Activated T-helper 1 cell treated with anti-CD3 and anti-CD28 coated beads, Interleukin-12 subunit alpha, Interleukin-12 subunit beta, Interleukin-2, Interleukin-4 antibody, amounts not matched to agents 30 ng/mL and 10 ng/mL and 1 ng/mL, durations not matched to agents 14 hours and 24 hours and 36 hours (primary cell): ENCODE data around the gene CD38. TPM values are rescaled to one million over a fixed set of nuclear protein-coding genes. Genes with fewer than 3 reads are reported as not detected.

Experiments
- DNase-seq: peaks from one replicate; pipeline ENCODE4 v3.0.0; 2021; ENCODE audit warnings: low spot score
- H3K27ac Mint-ChIP-seq: one replicate; pipeline ENCODE4 v1.8.0; 2021; ENCODE audit warnings: mild to moderate bottlenecking, mixed read lengths
- H3K27me3 Mint-ChIP-seq: one replicate; pipeline ENCODE4 v1.8.0; 2022; ENCODE audit warnings: mild to moderate bottlenecking, moderate library complexity, mixed read lengths; ENCODE audit not compliant: insufficient read depth
- H3K36me3 Mint-ChIP-seq: one replicate; pipeline ENCODE4 v1.8.0; 2021; ENCODE audit warnings: low read depth, mixed read lengths
- H3K4me1 Mint-ChIP-seq: one replicate; pipeline ENCODE4 v1.8.0; 2021; ENCODE audit warnings: low read depth, mixed read lengths
- H3K4me3 Mint-ChIP-seq: one replicate; pipeline ENCODE4 v1.8.0; 2021; ENCODE audit warnings: mild to moderate bottlenecking, moderate library complexity, mixed read lengths
- H3K9me3 Mint-ChIP-seq: one replicate; pipeline ENCODE4 v1.8.0; 2021; ENCODE audit warnings: mixed read lengths
- intact Hi-C: fragments of 100-400 bp; cut with micrococcal nuclease; formaldehyde crosslinking; loops from one replicate; pipeline ENCODE4 v1.15.1; 2024
- total RNA-seq: library from RNA; stranded (reverse); gene quantifications from 2 replicates; pipeline ENCODE4 v1.2.3, GENCODE V29; 2022

CD38 gene
- total RNA-seq, 1 donor from 2014 or later = 152 TPM

DNA sequence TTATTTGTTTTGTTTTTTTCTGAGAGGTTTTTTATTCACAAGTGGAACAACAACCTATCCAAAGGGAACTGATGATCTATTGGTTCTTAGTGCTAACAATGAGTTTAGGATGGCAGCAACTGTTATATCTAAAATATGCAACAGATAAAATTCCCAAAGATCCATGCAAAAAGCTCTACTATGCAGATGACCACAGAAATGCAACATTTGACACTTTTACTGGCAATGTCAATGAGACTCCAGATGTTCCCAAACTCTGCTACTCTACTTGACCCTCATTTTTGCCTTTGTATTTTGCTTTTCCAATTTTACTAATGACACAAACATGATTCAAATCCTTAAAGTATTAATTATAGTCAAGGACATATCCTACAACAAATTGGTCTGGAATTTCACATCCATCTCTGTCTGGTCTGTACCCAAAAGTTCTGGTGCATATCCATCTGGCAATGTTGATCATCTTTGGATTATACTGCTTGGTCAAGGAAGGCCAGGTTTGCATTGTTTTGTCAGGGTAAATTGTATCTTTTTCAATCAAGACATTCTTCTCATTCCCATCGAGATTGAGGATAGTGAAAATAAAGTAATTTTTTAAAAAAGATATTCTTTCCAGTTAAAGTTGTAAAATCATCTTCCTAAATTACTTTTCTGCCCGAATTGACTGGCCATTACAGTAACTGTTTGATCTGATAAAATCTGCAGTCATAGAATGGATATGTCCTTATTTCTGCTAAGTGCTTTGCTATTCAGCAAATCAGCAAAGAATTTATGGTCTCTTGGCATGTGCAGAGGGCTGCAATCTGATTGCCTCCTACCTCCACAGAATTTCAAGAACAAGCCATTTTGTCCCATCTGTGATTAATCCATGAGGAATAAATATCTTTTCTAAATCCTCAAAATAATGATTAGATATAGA, 86.8 kb downstream of the CD38 start:
- H3K36me3 Mint-ChIP-seq = no peaks in the 10 kb centered on the region
- no peaks in the 10 kb centered on the region for H3K4me1 Mint-ChIP-seq
- H3K27ac Mint-ChIP-seq = no peak overlapping the region
- no peaks in the 10 kb centered on the region for H3K9me3 Mint-ChIP-seq
- peaks cover 8% of the 10 kb centered on the region for H3K27me3 Mint-ChIP-seq
- intact Hi-C loops = no loop called here
- no peak for DNase-seq
- no peak overlapping the region for H3K4me3 Mint-ChIP-seq

DNA sequence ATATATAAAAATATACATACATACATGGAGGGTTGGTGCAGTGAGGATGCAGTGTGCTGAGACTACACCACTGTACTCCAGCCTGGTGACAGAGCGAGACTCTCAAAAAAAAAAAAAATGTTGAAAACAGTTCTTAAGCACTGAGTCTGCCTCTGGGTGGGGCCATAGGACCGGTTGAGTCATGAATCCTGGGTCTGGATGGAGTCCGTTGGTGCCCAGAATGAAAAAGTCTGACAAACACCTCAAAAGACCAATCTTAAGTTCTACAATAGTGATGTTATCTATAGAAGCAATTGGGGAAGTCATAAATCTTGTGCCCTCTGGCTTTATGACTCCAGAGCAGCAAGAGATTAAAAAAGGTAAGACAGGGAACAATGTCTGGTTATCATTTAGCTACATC, 90.0 kb downstream of the CD38 start:
- intact Hi-C loops = no loop called here
- Mint-ChIP-seq H3K27me3 (peaks cover 5% of the 10 kb centered on the region), H3K4me3 (no peak overlapping the region), H3K4me1 (no peaks in the 10 kb centered on the region), H3K27ac (no peak overlapping the region), H3K9me3 (no peaks in the 10 kb centered on the region), H3K36me3 (no peaks in the 10 kb centered on the region)
- DNase-seq = no peak

DNA sequence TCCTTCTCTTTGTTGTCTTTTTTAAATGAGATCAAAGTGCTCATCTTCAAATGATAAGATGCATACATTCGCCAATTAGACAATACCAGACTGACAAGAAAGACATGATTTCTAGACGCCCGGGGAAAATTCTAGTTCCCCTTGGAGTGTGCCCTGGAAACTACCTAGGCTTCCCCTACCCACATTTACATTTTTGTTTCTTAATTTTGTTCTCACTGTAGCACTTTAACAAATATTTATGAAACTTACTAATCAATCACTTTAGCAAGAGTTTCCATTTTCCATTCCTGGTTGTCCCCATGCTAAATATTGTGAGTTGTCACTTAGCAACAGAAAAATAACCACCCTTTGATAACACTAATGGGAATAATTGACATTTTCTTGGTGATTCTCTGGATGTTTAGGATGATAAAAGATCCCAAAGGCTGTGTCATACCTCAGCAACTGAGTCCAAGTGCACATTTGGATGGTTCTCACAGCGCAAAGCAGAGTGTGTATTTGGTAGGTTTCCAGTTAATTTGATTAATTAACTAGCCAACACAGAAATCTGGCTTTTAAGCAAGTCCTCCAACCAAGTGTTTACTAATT, 90.8 kb downstream of the CD38 start:
- no peak overlapping the region for H3K4me3 Mint-ChIP-seq
- peaks cover 5% of the 10 kb centered on the region for H3K27me3 Mint-ChIP-seq
- no peaks in the 10 kb centered on the region for H3K36me3 Mint-ChIP-seq
- H3K9me3 Mint-ChIP-seq = no peaks in the 10 kb centered on the region
- H3K4me1 Mint-ChIP-seq = no peaks in the 10 kb centered on the region
- intact Hi-C loops = no loop called here
- H3K27ac Mint-ChIP-seq = no peak overlapping the region
- no peak for DNase-seq

DNA sequence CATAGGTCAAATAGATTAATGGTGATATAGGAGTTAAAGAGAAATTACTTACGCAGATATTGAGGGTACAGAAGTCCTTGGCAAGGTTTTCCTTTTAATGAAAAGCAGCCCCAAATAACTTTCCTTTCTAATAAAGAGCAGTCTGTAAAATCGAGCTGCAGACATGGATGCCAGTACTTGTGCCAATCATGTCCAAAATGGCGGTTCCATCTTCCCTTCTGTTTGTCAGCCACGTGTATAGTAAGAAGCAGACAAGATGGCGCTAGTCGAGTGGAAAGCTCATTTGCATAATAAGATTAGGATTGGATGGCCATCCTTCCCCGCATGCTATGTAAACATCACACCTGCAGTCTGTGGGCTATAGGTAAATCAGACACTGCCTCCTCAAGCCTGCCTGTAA, 92.0 kb downstream of the CD38 start:
- Mint-ChIP-seq H3K9me3 (no peaks in the 10 kb centered on the region), H3K27me3 (peaks cover 5% of the 10 kb centered on the region), H3K27ac (no peak overlapping the region), H3K36me3 (no peaks in the 10 kb centered on the region), H3K4me3 (no peak overlapping the region), H3K4me1 (no peaks in the 10 kb centered on the region)
- no peak for DNase-seq
- intact Hi-C loops = loop anchor here (2.0 kb wide), 1 partner anchor 73 kb away; no protein-coding TSS in a partner anchor

DNA sequence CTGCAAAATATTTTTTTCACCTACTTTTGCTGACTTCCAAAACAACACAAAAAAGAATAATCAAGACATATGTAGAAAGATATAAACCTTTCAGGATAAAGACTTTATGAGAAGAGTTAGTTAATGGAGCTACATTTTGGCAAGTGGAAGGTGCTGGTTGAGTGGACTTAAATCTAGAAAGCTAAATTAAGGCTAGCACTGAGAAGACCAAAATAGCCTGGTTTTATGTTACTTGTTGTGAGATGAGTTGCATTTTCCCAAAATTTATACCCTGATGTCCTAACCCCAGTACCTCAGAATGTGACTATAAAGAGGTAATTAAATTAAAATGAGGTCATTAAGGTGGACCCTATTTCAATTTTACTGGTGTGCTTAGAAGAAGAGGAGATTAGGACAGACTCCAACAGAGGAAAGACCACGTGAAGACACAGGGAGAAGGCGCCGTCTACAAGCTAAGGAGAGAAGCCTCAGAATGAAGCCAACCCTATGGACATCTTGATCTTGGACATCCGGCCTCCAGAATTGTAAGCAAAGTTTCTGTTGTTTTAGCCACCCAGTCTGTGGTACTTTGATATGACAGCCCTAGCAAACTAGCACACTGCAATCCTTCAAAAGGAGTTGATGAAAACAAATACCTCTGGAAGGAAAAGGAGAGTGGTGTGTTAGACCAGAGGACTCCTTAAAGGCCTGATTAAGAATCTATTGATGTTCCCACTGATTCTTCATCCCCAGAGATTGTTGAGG, 93.0 kb downstream of the CD38 start:
- Mint-ChIP-seq H3K36me3 (no peaks in the 10 kb centered on the region), H3K27me3 (peaks cover 4% of the 10 kb centered on the region), H3K9me3 (no peaks in the 10 kb centered on the region), H3K27ac (no peak overlapping the region), H3K4me3 (no peak overlapping the region), H3K4me1 (no peaks in the 10 kb centered on the region)
- no peak for DNase-seq
- intact Hi-C loops = loop anchor here (2.0 kb wide), 1 partner anchor 74 kb away; no protein-coding TSS in a partner anchor

DNA sequence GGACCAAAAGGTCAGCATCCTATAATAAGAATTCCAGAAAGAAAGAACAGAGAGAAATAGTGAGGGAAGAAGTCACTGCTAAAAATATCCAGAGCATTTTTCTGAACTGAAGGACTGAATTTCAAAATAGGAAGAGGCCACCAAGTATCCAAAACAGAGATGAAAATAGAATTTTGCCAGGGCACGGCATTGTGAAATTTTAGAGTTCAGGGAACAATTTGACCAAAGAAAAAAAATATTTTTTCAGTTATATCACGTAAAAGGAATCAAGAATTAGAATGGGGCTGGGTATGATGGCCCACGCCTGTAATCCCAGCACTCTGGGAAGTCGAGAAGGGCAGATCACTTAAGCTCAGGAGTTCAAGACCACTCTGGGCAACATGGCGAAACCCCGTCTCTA, 95.0 kb downstream of the CD38 start:
- H3K27me3 Mint-ChIP-seq = peaks cover 7% of the 10 kb centered on the region
- no peaks in the 10 kb centered on the region for H3K4me1 Mint-ChIP-seq
- no peak for DNase-seq
- no peaks in the 10 kb centered on the region for H3K36me3 Mint-ChIP-seq
- no peak overlapping the region for H3K27ac Mint-ChIP-seq
- intact Hi-C loops = no loop called here
- H3K9me3 Mint-ChIP-seq = peaks cover 15% of the 10 kb centered on the region
- H3K4me3 Mint-ChIP-seq = no peak overlapping the region

DNA sequence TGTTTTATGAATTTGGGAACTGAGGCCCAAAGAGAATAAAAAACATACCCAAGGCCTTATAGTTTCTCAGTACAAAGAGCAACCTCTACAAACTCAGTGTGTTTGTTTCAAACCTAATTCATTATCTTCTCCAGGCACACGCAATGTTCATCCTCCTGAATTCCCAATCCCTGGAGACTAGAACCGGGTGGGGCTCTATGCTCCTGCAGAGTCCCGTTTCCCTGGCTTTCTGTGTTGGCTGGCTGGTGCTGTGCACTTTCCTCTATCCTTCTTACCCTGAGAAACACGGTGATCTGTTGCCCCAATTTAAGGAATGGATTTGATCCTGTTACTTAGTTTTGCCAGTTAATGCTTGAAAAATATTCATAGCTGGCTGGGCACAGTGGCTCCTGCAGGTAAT, 96.5 kb downstream of the CD38 start:
- Mint-ChIP-seq H3K27me3 (peaks cover 7% of the 10 kb centered on the region), H3K9me3 (peaks cover 20% of the 10 kb centered on the region), H3K4me3 (no peak overlapping the region), H3K36me3 (no peaks in the 10 kb centered on the region), H3K4me1 (no peaks in the 10 kb centered on the region), H3K27ac (no peak overlapping the region)
- DNase-seq = no peak
- intact Hi-C loops = no loop called here

DNA sequence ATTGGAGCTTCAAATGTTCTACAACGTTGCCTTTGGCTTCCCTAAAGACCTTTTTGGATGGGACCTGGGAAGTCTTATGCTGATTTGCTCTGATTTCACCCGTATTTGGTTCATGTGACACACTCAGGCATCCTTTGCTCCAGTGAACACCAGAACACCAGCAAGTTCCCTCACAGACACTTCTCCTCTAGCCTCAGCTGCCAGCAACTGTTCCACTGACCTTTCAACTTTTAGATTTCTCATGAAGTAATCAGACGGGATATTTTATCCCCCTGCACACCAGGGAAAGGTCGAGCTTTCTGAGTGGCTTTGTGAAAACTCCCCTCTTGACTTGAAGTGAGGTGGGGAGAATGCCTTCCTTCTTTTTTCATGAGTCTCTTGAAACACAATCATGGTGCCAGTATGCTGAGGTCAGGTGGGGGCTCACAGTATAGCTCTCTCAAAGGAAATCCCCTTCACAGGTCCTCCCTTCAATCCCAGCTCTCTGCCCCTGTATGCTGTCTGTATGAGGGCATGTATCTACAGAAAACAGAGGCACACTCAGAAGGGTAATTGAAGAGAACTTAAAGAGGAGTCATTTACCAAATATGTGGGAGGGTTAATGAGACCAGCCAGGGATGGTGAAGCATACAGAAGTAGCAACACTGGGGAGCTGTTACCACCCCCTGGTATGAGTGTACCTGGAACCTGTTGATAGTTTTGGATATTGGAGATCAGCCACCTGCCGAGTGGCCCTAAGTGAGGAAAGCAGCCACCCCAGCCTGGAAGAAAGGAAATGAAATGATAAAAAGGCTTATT, 97.7 kb downstream of the CD38 start:
- DNase-seq = no peak
- Mint-ChIP-seq H3K27me3 (peaks cover 7% of the 10 kb centered on the region), H3K4me1 (no peaks in the 10 kb centered on the region), H3K9me3 (peaks cover 20% of the 10 kb centered on the region), H3K36me3 (no peaks in the 10 kb centered on the region), H3K27ac (no peak overlapping the region), H3K4me3 (no peak overlapping the region)
- intact Hi-C loops = no loop called here

DNA sequence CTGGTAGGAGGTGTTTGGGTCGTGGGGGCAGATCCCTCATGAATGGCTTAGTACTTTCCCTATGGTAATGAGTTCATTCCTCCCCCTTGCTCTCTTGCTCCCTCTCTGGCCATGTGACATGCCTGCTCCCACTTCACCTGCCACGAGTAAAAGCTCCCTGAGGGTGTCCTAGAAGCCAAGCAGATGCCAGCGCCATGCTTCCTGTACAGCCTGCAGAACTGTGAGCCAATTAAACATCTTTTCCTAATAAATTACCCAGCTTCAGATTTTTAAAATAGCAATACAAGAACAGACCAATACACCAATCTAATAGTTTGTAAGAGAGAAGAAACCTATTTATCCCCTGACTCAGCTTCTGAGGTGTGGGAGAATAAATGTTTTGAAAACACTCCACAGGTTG, 99.9 kb downstream of the CD38 start:
- Mint-ChIP-seq H3K9me3 (peaks cover 20% of the 10 kb centered on the region), H3K4me3 (no peak overlapping the region), H3K36me3 (no peaks in the 10 kb centered on the region), H3K27ac (no peak overlapping the region), H3K4me1 (no peaks in the 10 kb centered on the region), H3K27me3 (peaks cover 12% of the 10 kb centered on the region)
- intact Hi-C loops = no loop called here
- DNase-seq = no peak

DNA sequence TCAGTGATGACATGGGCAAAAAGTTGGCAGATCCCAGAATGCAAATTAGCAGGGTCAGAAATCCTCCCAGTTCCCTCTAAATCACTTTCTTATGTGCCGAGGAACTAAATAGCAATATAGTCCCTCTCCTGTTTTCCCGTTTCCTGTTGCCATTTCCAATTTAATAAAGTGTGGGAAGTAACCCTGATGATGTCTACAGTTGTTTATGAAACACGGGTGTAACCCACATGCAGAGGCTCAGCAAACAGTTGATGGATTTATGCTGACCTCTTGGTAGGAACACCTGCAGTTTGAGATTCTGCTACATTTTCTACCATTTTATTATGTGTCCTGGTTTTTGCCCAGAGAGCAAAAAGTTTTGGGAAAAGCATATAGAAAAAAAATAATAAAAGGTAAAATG, 103.7 kb downstream of the CD38 start:
- H3K27ac Mint-ChIP-seq = no peak overlapping the region
- intact Hi-C loops = loop anchor here (1.0 to 10.0 kb wide), 5 partner anchors 74 to 383 kb away; no protein-coding TSS in a partner anchor
- peaks cover 10% of the 10 kb centered on the region for H3K27me3 Mint-ChIP-seq
- no peak for DNase-seq
- H3K4me3 Mint-ChIP-seq = no peak overlapping the region
- H3K9me3 Mint-ChIP-seq = peaks cover 14% of the 10 kb centered on the region
- H3K36me3 Mint-ChIP-seq = no peaks in the 10 kb centered on the region
- no peaks in the 10 kb centered on the region for H3K4me1 Mint-ChIP-seq

DNA sequence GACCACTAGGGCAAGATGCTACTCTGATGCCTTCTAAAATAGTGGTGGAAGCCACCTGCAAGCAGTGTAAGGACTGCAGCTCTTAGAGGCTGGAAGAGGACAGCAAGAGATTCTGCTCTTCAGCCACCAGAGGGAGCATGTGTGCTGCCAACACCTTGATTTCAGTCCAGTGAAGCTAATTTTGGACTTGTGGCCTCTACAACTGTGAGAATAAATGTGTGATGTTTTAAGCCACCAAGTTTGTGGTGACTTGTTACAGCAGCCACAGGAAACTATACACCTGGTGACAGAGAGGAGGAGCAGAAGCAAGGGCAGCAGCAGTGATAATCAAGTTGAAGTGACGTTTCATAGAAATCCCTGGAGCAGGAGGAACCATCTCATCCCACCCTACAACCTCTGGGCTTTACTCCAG, 104.6 kb downstream of the CD38 start:
- H3K27ac Mint-ChIP-seq = no peak overlapping the region
- H3K4me3 Mint-ChIP-seq = no peak overlapping the region
- peak; percentile 11 for DNase-seq
- no peaks in the 10 kb centered on the region for H3K4me1 Mint-ChIP-seq
- no peaks in the 10 kb centered on the region for H3K36me3 Mint-ChIP-seq
- peaks cover 8% of the 10 kb centered on the region for H3K9me3 Mint-ChIP-seq
- intact Hi-C loops = loop anchor here (1.0 to 10.0 kb wide), 5 partner anchors 74 to 382 kb away; no protein-coding TSS in a partner anchor
- H3K27me3 Mint-ChIP-seq = peaks cover 8% of the 10 kb centered on the region

DNA sequence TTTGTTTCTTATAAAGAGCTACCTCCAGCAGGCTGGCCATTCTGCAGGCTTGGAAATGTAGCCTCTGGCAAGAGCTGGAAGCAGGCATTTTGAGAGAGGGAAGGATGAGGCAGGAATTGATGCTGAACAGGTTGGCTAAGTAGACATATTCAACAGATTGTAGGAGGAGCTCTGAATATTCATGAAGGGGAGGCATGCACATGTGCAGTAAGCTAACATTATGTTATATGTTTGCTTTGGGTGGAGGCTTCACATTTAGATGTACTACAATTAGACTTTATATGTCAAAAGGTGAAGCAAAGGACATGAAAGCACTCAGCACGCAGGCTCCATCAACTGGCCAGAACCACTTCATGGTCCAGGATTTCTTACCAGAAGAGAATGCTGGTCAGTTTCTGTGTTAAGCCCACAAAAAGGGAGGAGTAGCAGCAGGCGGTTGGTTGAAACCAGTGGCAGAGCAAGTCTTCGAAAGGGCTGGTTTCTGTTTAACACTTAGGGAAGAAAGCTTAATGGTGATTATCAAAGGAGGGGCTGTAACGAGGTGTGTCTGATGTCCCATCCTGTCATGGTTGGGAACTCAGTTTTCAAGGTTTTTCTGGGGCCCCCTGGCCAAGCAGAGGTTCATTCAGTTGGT, 105.6 kb downstream of the CD38 start:
- H3K9me3 Mint-ChIP-seq = no peaks in the 10 kb centered on the region
- H3K27ac Mint-ChIP-seq = no peak overlapping the region
- intact Hi-C loops = loop anchor here (10.0 kb wide), 1 partner anchor 381 kb away; no protein-coding TSS in a partner anchor
- H3K36me3 Mint-ChIP-seq = no peaks in the 10 kb centered on the region
- no peaks in the 10 kb centered on the region for H3K4me1 Mint-ChIP-seq
- no peak for DNase-seq
- no peak overlapping the region for H3K4me3 Mint-ChIP-seq
- peaks cover 5% of the 10 kb centered on the region for H3K27me3 Mint-ChIP-seq
